ENCODE measurements around the gene KBTBD13. TPM values are rescaled to one million over a fixed set of nuclear protein-coding genes. Genes with fewer than 3 reads are reported as not detected.

Gene KBTBD13
- total RNA-seq, 1 donor from 2014 or later = not detected

- Mint-ChIP-seq H3K4me1 (no peaks in the 10 kb centered on the region), H3K36me3 (peaks cover 29% of the 10 kb centered on the region), H3K27me3 (ENCODE audit: low read depth) (no peaks in the 10 kb centered on the region), H3K4me3 (no peak overlapping the region), H3K27ac (no peak overlapping the region), H3K9me3 (no peaks in the 10 kb centered on the region)
- TF ChIP-seq CTCF (IDR thresholded peaks at IDR 0.05; ENCODE audit: unreplicated experiment) = no peak
- no peak for DNase-seq (ENCODE audit: low spot score in 2 of 2, unreplicated experiment in 2 of 2)
These were observed 28.5 kb downstream of the KBTBD13 start for GRCh38 chr15:65105038-65105437.

- H3K36me3 Mint-ChIP-seq = peaks cover 34% of the 10 kb centered on the region
- TF ChIP-seq CTCF (IDR thresholded peaks at IDR 0.05; ENCODE audit: unreplicated experiment) = no peak
- DNase-seq (ENCODE audit: low spot score in 2 of 2, unreplicated experiment in 2 of 2) = no peak
- no peak overlapping the region for H3K4me3 Mint-ChIP-seq
- H3K27me3 Mint-ChIP-seq (ENCODE audit: low read depth) = no peaks in the 10 kb centered on the region
- no peaks in the 10 kb centered on the region for H3K9me3 Mint-ChIP-seq
- peaks cover 5% of the 10 kb centered on the region for H3K4me1 Mint-ChIP-seq
- no peak overlapping the region for H3K27ac Mint-ChIP-seq
These were observed 29.6 kb downstream of the KBTBD13 start for GRCh38 chr15:65106011-65106590.

- peaks cover 37% of the 10 kb centered on the region for H3K36me3 Mint-ChIP-seq
- H3K27me3 Mint-ChIP-seq (ENCODE audit: low read depth) = no peaks in the 10 kb centered on the region
- H3K27ac Mint-ChIP-seq = peak overlapping the region; percentile 23
- no peak for TF ChIP-seq CTCF (IDR thresholded peaks at IDR 0.05; ENCODE audit: unreplicated experiment)
- DNase-seq (ENCODE audit: low spot score in 2 of 2, unreplicated experiment in 2 of 2) = no peak
- H3K4me1 Mint-ChIP-seq = peaks cover 6% of the 10 kb centered on the region
- no peak overlapping the region for H3K4me3 Mint-ChIP-seq
- H3K9me3 Mint-ChIP-seq = no peaks in the 10 kb centered on the region
These were observed 34.2 kb downstream of the KBTBD13 start for GRCh38 chr15:65110676-65111292.

GRCh38 chr15:65115086-65115485, 38.5 kb downstream of the KBTBD13 start, which contains the start of gene UBAP1L:
Gene UBAP1L (minus strand): TSS chr15:65115200. CDS start chr15:65106215, 8,985 bp downstream.
- H3K27me3 Mint-ChIP-seq (ENCODE audit: low read depth) = no peaks in the 10 kb centered on the region
- peaks cover 43% of the 10 kb centered on the region for H3K36me3 Mint-ChIP-seq
- H3K4me3 Mint-ChIP-seq = no peak within 1 kb of the TSS
- DNase-seq (ENCODE audit: low spot score in 2 of 2, unreplicated experiment in 2 of 2) = no peak
- no peak for TF ChIP-seq CTCF (IDR thresholded peaks at IDR 0.05; ENCODE audit: unreplicated experiment)
- no peak within 1 kb of the TSS for H3K27ac Mint-ChIP-seq
- no peaks in the 10 kb centered on the region for H3K9me3 Mint-ChIP-seq
- H3K4me1 Mint-ChIP-seq = peaks cover 6% of the 10 kb centered on the region

GRCh38 chr15:65115542-65115941, 39.0 kb downstream of the KBTBD13 start:
- H3K27ac Mint-ChIP-seq = no peak overlapping the region
- H3K27me3 Mint-ChIP-seq (ENCODE audit: low read depth) = no peaks in the 10 kb centered on the region
- H3K36me3 Mint-ChIP-seq = peaks cover 43% of the 10 kb centered on the region
- H3K9me3 Mint-ChIP-seq = no peaks in the 10 kb centered on the region
- H3K4me3 Mint-ChIP-seq = no peak overlapping the region
- H3K4me1 Mint-ChIP-seq = peaks cover 6% of the 10 kb centered on the region
- TF ChIP-seq CTCF (IDR thresholded peaks at IDR 0.05; ENCODE audit: unreplicated experiment) = no peak
- DNase-seq (ENCODE audit: low spot score in 2 of 2, unreplicated experiment in 2 of 2) = no peak

Other genes starting within 250 kb of the KBTBD13 start
- gene PLEKHO2, start 234.8 kb upstream of the KBTBD13 start, total RNA-seq = 8.7 to 9.8 TPM (median 8.8 TPM) in 3 replicates
- gene ANKDD1A, start 164.8 kb upstream of the KBTBD13 start, total RNA-seq = 3.7 to 4.1 TPM (median 4.1 TPM) in 3 replicates
- 89.4 to 101 TPM (median 94.8 TPM) in 3 replicates for gene SPG21, start 86.8 kb upstream of the KBTBD13 start, total RNA-seq
- 15.8 to 20.0 TPM (median 17.8 TPM) in 3 replicates for gene MTFMT, start 47.1 kb upstream of the KBTBD13 start, total RNA-seq
- not detected in 3 replicates for gene SLC51B, start 31.4 kb upstream of the KBTBD13 start, total RNA-seq
- 11.7 to 14.0 TPM (median 12.0 TPM) in 3 replicates for gene RASL12, start 8.8 kb upstream of the KBTBD13 start, total RNA-seq
- gene UBAP1L, start 38.5 kb downstream of the KBTBD13 start, total RNA-seq = 10.7 to 11.6 TPM (median 10.9 TPM) in 3 replicates
- 29.9 to 34.5 TPM (median 32.7 TPM) in 3 replicates for gene PDCD7, start 57.1 kb downstream of the KBTBD13 start, total RNA-seq
- gene CLPX, start 108.6 kb downstream of the KBTBD13 start, total RNA-seq = 56.3 to 60.8 TPM (median 58.7 TPM) in 3 replicates
- gene CILP, start 134.7 kb downstream of the KBTBD13 start, total RNA-seq = 0.95 to 1.3 TPM (median 1.2 TPM) in 3 replicates
- 17.7 to 21.0 TPM (median 18.6 TPM) in 3 replicates for gene PARP16, start 210.1 kb downstream of the KBTBD13 start, total RNA-seq
- gene RNU5A-1, start 219.3 kb downstream of the KBTBD13 start, total RNA-seq = not detected in 3 replicates
- gene RNU5B-1, start 227.9 kb downstream of the KBTBD13 start, total RNA-seq = 16.2 to 27.9 TPM (median 19.7 TPM) in 3 replicates

All from mesothelial cell of epicardium (in vitro differentiated cells).